MM.1S (cell line): ENCODE data around the gene IRAK2.

Source experiments
- DNase-seq: peaks from one replicate; pipeline ENCODE4 v3.0.0-alpha.2; 2015
- H2AFZ ChIP-seq: fragments of 300-600 bp; sonication (generic); 2 replicates; pipeline ENCODE4 v1.6.0; 2016; ENCODE audit warnings: antibody characterized with exemption, low read length
- H3F3A ChIP-seq: fragments of 300-600 bp; sonication (generic); 2 replicates; pipeline ENCODE4 v1.6.1; 2016; ENCODE audit warnings: mild to moderate bottlenecking, antibody characterized with exemption, low read length, moderate library complexity, mixed read lengths; ENCODE audit not compliant: insufficient read depth
- H3K27ac ChIP-seq: fragments of 300-600 bp; sonication (generic); 2 replicates; pipeline ENCODE4 v1.5.1; 2016; ENCODE audit warnings: mild to moderate bottlenecking, low read length
- H3K27me3 ChIP-seq: fragments of 300-600 bp; sonication (generic); replicated peaks from 2 replicates; pipeline ENCODE4 v1.6.0; 2016; ENCODE audit warnings: low read length; ENCODE audit not compliant: insufficient read depth
- H3K36me3 ChIP-seq: fragments of 300-600 bp; sonication (generic); replicated peaks from 2 replicates; pipeline ENCODE4 v1.6.1; 2016; ENCODE audit warnings: mild to moderate bottlenecking, low read length, mixed read lengths; ENCODE audit not compliant: insufficient read depth
- H3K4me1 ChIP-seq: fragments of 300-600 bp; sonication (generic); 2 replicates; pipeline ENCODE4 v1.6.1; 2016; ENCODE audit warnings: low read length, mixed read lengths
- H3K4me2 ChIP-seq: fragments of 300-600 bp; sonication (generic); 2 replicates; pipeline ENCODE4 v1.6.0; 2016; ENCODE audit warnings: low read depth, low read length
- H3K4me3 ChIP-seq: fragments of 300-600 bp; sonication (generic); 2 replicates; pipeline ENCODE4 v1.5.1; 2016; ENCODE audit warnings: low read length, mixed read lengths
- H3K79me2 ChIP-seq: fragments of 300-600 bp; sonication (generic); 2 replicates; pipeline ENCODE4 v1.6.1; 2016; ENCODE audit warnings: mixed run types, low read length, mixed read lengths
- H3K9ac ChIP-seq: fragments of 300-600 bp; sonication (generic); 2 replicates; pipeline ENCODE4 v1.6.1; 2016; ENCODE audit warnings: low read length, mixed read lengths
- H3K9me2 ChIP-seq: fragments of 300-600 bp; sonication (generic); replicated peaks from 2 replicates; pipeline ENCODE4 v1.6.1; 2016; ENCODE audit warnings: mild to moderate bottlenecking, low read length, mixed read lengths; ENCODE audit not compliant: insufficient read depth
- H3K9me3 ChIP-seq: fragments of 300-600 bp; sonication (generic); replicated peaks from 2 replicates; pipeline ENCODE4 v1.6.1; 2016; ENCODE audit warnings: mild to moderate bottlenecking, low read length, mixed read lengths; ENCODE audit not compliant: insufficient read depth
- H4K20me1 ChIP-seq: fragments of 300-600 bp; sonication (generic); 2 replicates; pipeline ENCODE4 v1.6.1; 2016; ENCODE audit warnings: mild to moderate bottlenecking, low read length, moderate library complexity, mixed read lengths; ENCODE audit not compliant: insufficient read depth
- EZH2 ChIP-seq: fragments of 300-600 bp; sonication (generic); optimal IDR thresholded peaks from 2 replicates; pipeline ENCODE3; 2017; ENCODE audit warnings: low read depth, mild to moderate bottlenecking, antibody characterized with exemption, low read length, mixed read lengths
- EZH2phosphoT487 ChIP-seq: fragments of 300-600 bp; sonication (generic); IDR thresholded peaks from 2 replicates; pipeline ENCODE4 v1.6.1; 2018; ENCODE audit warnings: antibody characterized with exemption, low read length
- TF ChIP-seq, protein P1 (sequence below): fragments of 300-600 bp; sonication (generic); IDR thresholded peaks from 2 replicates; pipeline ENCODE4 v1.5.1; 2016; ENCODE audit warnings: antibody characterized with exemption, low read length, mixed read lengths

IRAK2 gene

DNA sequence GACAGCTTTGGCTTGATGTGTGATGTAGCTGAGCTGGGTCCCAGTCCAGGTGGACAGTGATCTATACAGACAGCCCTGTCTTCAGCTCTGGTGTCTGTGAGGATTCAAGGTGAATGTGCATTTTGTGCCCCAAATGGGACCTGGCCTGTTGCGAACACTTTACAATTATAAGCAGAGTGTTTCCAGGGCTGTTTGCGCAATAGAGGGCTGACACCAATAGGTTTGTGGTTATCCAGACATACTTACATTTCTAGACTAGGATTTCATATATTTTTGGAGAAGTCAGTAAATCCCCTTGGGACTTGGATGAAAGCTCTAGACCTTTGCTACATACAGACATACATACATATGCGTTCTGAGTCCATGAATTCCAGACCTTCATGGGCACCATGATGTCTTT, 79.3 kb downstream of the IRAK2 start:
- 0 out of 2 replicates have a peak, but pooled peaks cover 7% of the 10 kb centered on the region for H3F3A ChIP-seq
- no peaks in the 10 kb centered on the region for H3K9me3 ChIP-seq
- no peak overlapping the region for H2AFZ ChIP-seq
- no peaks in the 10 kb centered on the region for H3K36me3 ChIP-seq
- H3K4me2 ChIP-seq, result no peak overlapping the region
- TF ChIP-seq, protein P1, sequence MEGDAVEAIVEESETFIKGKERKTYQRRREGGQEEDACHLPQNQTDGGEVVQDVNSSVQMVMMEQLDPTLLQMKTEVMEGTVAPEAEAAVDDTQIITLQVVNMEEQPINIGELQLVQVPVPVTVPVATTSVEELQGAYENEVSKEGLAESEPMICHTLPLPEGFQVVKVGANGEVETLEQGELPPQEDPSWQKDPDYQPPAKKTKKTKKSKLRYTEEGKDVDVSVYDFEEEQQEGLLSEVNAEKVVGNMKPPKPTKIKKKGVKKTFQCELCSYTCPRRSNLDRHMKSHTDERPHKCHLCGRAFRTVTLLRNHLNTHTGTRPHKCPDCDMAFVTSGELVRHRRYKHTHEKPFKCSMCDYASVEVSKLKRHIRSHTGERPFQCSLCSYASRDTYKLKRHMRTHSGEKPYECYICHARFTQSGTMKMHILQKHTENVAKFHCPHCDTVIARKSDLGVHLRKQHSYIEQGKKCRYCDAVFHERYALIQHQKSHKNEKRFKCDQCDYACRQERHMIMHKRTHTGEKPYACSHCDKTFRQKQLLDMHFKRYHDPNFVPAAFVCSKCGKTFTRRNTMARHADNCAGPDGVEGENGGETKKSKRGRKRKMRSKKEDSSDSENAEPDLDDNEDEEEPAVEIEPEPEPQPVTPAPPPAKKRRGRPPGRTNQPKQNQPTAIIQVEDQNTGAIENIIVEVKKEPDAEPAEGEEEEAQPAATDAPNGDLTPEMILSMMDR, result no peak
- TF ChIP-seq EZH2 (no peak), EZH2phosphoT487 (no peak)
- no peaks in the 10 kb centered on the region for H3K4me1 ChIP-seq
- no peak for DNase-seq
- H4K20me1 ChIP-seq, result no peaks in the 10 kb centered on the region
- H3K9ac ChIP-seq, result no peak overlapping the region
- H3K27me3 ChIP-seq, result no peaks in the 10 kb centered on the region
- H3K4me3 ChIP-seq, result no peak overlapping the region
- no peaks in the 10 kb centered on the region for H3K9me2 ChIP-seq
- no peak overlapping the region for H3K27ac ChIP-seq
- peaks cover 5% of the 10 kb centered on the region for H3K79me2 ChIP-seq

DNA sequence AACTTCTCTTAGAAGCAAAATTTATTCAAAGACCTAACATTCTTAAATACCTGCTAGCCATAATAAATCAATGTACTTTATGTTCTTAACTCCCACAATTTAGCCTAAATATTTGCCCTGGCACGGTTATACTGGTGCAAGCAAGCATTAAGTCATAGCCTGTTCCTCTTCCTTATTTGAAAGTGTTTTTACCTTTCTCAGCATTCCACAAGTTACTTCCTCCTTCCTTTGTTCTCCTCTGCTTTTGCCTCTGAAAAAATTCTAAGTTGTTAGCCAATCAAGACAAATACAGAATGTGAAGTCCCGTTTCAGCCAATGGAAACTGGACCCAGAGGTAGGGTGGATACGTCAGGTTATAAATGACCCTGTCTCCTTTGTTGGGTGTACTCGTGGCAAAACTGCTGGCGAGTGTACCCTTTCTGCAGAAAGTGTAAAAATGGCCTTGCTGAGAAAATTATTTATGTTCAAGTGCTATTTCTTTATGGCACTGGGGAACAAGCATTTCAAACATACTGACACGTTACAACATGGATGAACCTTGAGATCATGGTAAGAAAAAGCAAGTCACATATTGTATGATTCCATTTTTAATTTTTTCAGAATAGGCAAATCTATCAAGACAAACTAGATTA, 80.5 kb downstream of the IRAK2 start:
- DNase-seq, result no peak
- peaks cover 17% of the 10 kb centered on the region for H3K79me2 ChIP-seq
- H3K9me3 ChIP-seq, result no peaks in the 10 kb centered on the region
- H3K27ac ChIP-seq, result no peak overlapping the region
- H3K4me3 ChIP-seq, result no peak overlapping the region
- no peaks in the 10 kb centered on the region for H4K20me1 ChIP-seq
- no peaks in the 10 kb centered on the region for H3K27me3 ChIP-seq
- H2AFZ ChIP-seq, result no peak overlapping the region
- TF ChIP-seq EZH2 (no peak), EZH2phosphoT487 (no peak)
- TF ChIP-seq, protein P1, result no peak
- H3F3A ChIP-seq, result 0 out of 2 replicates have a peak, but pooled peaks cover 10% of the 10 kb centered on the region
- H3K4me2 ChIP-seq, result no peak overlapping the region
- H3K4me1 ChIP-seq, result peaks cover 7% of the 10 kb centered on the region
- no peaks in the 10 kb centered on the region for H3K36me3 ChIP-seq
- no peaks in the 10 kb centered on the region for H3K9me2 ChIP-seq
- H3K9ac ChIP-seq, result no peak overlapping the region

DNA sequence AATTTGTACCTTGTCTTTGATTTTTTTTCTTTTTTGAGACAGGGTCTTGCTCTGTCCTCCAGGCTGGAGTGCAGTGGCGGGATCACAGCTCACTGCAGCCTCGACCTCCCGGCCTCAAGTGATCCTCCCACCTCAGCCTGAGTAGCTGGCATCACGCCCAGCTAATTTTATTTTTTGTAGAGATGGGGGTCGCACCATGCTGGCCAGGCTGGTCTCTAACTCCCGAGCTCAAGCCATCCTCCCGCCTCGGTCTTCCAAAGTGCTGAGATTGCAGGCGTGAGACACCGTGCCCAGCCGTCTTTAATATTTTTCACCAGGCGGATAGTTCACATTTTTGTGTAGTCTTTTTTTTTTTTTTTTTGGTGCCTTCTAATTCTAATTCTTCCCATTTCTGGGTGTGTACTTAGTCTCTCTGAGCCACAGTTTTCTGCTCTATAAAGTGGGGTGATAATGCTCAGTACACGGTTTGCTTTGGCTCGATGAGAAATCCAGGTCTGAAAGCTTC, 83.0 kb downstream of the IRAK2 start:
- Histone ChIP-seq H2AFZ (peak overlapping the region; percentile 93), H3F3A (0 out of 2 replicates have a peak, but pooled peaks cover 10% of the 10 kb centered on the region), H3K27ac (peak overlapping the region; percentile 76), H3K9me3 (no peaks in the 10 kb centered on the region), H3K9me2 (no peaks in the 10 kb centered on the region), H3K27me3 (no peaks in the 10 kb centered on the region), H3K4me2 (peak overlapping the region; percentile 85), H3K79me2 (peaks cover 39% of the 10 kb centered on the region), H3K9ac (peak overlapping the region; percentile 66), H3K36me3 (no peaks in the 10 kb centered on the region), H3K4me3 (peak overlapping the region; percentile 35), H3K4me1 (peaks cover 13% of the 10 kb centered on the region), H4K20me1 (no peaks in the 10 kb centered on the region; the same call in 1 of the 2 replicates)
- no peak for DNase-seq
- TF ChIP-seq, protein P1, result no peak
- TF ChIP-seq EZH2phosphoT487 (no peak), EZH2 (no peak)
